GM23338 (cell line): Measurements from ENCODE around the gene FBXO31.

Source experiments
- CREB1 ChIP-seq: fragments of 250-450 bp; sonication (Bioruptor Pico); IDR thresholded peaks from 2 replicates; pipeline ENCODE4 v1.5.0; 2020; ENCODE audit warnings: low read depth, mild to moderate bottlenecking, moderate library complexity
- EZH2 ChIP-seq: fragments of 200-600 bp; sonication (generic); IDR thresholded peaks from one replicate; pipeline ENCODE4 v1.8.0; 2017; ENCODE audit warnings: antibody characterized with exemption, mild to moderate bottlenecking, low read depth; ENCODE audit not compliant: unreplicated experiment
- EZH2phosphoT487 ChIP-seq: fragments of 200-600 bp; sonication (generic); IDR thresholded peaks from one replicate; pipeline ENCODE4 v1.8.1; 2018; ENCODE audit warnings: antibody characterized with exemption; ENCODE audit not compliant: unreplicated experiment
- POLR2AphosphoS5 ChIP-seq: IDR thresholded peaks from 2 replicates; pipeline ENCODE4 v1.6.1; 2016; ENCODE audit warnings: antibody characterized with exemption, low read depth
- ZNF331 ChIP-seq: fragments of 250-450 bp; sonication (Bioruptor Pico); IDR thresholded peaks from 2 replicates; pipeline ENCODE4 v1.5.0; 2020; ENCODE audit warnings: low read depth, mild to moderate bottlenecking, moderate library complexity
- TF ChIP-seq, protein P1 (sequence below), 2 experiments: fragments of 200-600 bp in 1 of 2; sonication (generic) in 1 of 2; conservative IDR thresholded peaks; 2 replicates each; pipeline versions ENCODE4 v1.5.1 to v1.6.1; 2016 to 2017; ENCODE audit warnings: antibody characterized with exemption in 2 of 2, low read depth in 2 of 2, mild to moderate bottlenecking in 2 of 2, moderate library complexity in 1 of 2

DNA sequence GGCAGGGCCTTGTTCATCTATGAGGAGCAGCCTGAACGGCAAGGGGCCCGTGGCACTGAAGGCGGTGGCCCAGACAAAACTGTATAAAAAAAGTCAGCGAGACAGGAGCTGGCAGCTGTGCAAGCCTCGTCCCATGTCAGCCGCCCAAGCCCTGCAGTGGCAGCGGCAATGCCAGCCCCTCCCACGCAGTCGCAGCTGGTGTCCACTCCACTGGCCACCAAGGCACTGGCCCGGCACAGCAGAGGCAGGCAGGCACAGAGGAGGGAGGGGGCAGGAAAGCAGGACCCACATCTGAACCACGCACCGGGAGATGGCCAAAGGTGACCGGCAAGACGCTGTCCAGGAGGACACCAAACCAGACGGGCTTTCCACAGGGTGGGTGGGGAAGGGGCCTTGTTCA is 50.5 kb downstream of the FBXO31 start:
- TF ChIP-seq, protein P1, sequence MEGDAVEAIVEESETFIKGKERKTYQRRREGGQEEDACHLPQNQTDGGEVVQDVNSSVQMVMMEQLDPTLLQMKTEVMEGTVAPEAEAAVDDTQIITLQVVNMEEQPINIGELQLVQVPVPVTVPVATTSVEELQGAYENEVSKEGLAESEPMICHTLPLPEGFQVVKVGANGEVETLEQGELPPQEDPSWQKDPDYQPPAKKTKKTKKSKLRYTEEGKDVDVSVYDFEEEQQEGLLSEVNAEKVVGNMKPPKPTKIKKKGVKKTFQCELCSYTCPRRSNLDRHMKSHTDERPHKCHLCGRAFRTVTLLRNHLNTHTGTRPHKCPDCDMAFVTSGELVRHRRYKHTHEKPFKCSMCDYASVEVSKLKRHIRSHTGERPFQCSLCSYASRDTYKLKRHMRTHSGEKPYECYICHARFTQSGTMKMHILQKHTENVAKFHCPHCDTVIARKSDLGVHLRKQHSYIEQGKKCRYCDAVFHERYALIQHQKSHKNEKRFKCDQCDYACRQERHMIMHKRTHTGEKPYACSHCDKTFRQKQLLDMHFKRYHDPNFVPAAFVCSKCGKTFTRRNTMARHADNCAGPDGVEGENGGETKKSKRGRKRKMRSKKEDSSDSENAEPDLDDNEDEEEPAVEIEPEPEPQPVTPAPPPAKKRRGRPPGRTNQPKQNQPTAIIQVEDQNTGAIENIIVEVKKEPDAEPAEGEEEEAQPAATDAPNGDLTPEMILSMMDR (conservative IDR thresholded peaks at IDR 0.05; ENCODE audit: low read depth in 2 of 2): no peak
- TF ChIP-seq EZH2phosphoT487 (no peak), EZH2 (no peak), POLR2AphosphoS5 (no peak), CREB1 (no peak), ZNF331 (CRISPR knock-in tag) (no peak)
